ENCODE measurements around the gene OR51B5. TPM values are rescaled to one million over a fixed set of nuclear protein-coding genes. Genes with fewer than 3 reads are reported as not detected.
"Not testable (repeated sequence)": the region's sequence is repeated elsewhere in the genome, so short reads cannot be mapped to it uniquely, and the experiment has no call there.

Gene OR51B5
- total RNA-seq, 1 experiment from 2014 or later = not detected

- TF ChIP-seq, protein P1, sequence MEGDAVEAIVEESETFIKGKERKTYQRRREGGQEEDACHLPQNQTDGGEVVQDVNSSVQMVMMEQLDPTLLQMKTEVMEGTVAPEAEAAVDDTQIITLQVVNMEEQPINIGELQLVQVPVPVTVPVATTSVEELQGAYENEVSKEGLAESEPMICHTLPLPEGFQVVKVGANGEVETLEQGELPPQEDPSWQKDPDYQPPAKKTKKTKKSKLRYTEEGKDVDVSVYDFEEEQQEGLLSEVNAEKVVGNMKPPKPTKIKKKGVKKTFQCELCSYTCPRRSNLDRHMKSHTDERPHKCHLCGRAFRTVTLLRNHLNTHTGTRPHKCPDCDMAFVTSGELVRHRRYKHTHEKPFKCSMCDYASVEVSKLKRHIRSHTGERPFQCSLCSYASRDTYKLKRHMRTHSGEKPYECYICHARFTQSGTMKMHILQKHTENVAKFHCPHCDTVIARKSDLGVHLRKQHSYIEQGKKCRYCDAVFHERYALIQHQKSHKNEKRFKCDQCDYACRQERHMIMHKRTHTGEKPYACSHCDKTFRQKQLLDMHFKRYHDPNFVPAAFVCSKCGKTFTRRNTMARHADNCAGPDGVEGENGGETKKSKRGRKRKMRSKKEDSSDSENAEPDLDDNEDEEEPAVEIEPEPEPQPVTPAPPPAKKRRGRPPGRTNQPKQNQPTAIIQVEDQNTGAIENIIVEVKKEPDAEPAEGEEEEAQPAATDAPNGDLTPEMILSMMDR (IDR thresholded peaks at IDR 0.05; ENCODE audit: insufficient read depth in 1 of 2, low read depth in 1 of 2, low read length in 1 of 2, severe bottlenecking in 1 of 2, unreplicated experiment in 1 of 2) = no peak
- no peak overlapping the region for H3K4me3 ChIP-seq (ENCODE audit: low read depth, low read length)
- Mint-ChIP-seq H3K9me3 (ENCODE audit: unreplicated experiment) (no peaks in the 10 kb centered on the region), H3K27ac (ENCODE audit: unreplicated experiment) (no peak overlapping the region), H3K4me1 (ENCODE audit: low read depth, unreplicated experiment) (no peaks in the 10 kb centered on the region), H3K4me3 (ENCODE audit: unreplicated experiment) (no peak overlapping the region), H3K27me3 (ENCODE audit: insufficient read depth, unreplicated experiment) (peaks cover 10% of the 10 kb centered on the region), H3K36me3 (ENCODE audit: insufficient read depth, unreplicated experiment) (no peaks in the 10 kb centered on the region)
- CTCF ChIA-PET = no interaction called here
- H3K27me3 ChIP-seq (replicated peaks; ENCODE audit: control insufficient read depth, insufficient read depth, low read length) = no peaks in the 10 kb centered on the region
- intact Hi-C loops (cut with micrococcal nuclease; ENCODE audit: unreplicated experiment) = no loop called here
- POLR2A ChIA-PET = no interaction called here
- H3K9me3 ChIP-seq = no peaks in the 10 kb centered on the region
- DNase-seq = no peak
- no TSS peak for BruUV-seq (replicated peaks)
- H3K4me1 ChIP-seq = no peaks in the 10 kb centered on the region
- H3K36me3 ChIP-seq (ENCODE audit: control insufficient read depth, insufficient read depth, low read length) = no peaks in the 10 kb centered on the region
These were observed 20.9 kb upstream of the OR51B5 start for GRCh38 chr11:5364214-5364613.

GRCh38 chr11:5363679-5364078 lies 20.4 kb upstream of the OR51B5 start:
- Mint-ChIP-seq H3K27me3 (ENCODE audit: insufficient read depth, unreplicated experiment) (peaks cover 10% of the 10 kb centered on the region), H3K9me3 (ENCODE audit: unreplicated experiment) (no peaks in the 10 kb centered on the region), H3K36me3 (ENCODE audit: insufficient read depth, unreplicated experiment) (no peaks in the 10 kb centered on the region), H3K4me1 (ENCODE audit: low read depth, unreplicated experiment) (no peaks in the 10 kb centered on the region), H3K4me3 (ENCODE audit: unreplicated experiment) (no peak overlapping the region), H3K27ac (ENCODE audit: unreplicated experiment) (no peak overlapping the region)
- intact Hi-C loops (cut with micrococcal nuclease; ENCODE audit: unreplicated experiment) = no loop called here
- no TSS peak for BruUV-seq (replicated peaks)
- TF ChIP-seq, protein P1 (IDR thresholded peaks at IDR 0.05; ENCODE audit: insufficient read depth in 1 of 2, low read depth in 1 of 2, low read length in 1 of 2, severe bottlenecking in 1 of 2, unreplicated experiment in 1 of 2) = no peak
- H3K9me3 ChIP-seq = no peaks in the 10 kb centered on the region
- H3K27me3 ChIP-seq (replicated peaks; ENCODE audit: control insufficient read depth, insufficient read depth, low read length) = no peaks in the 10 kb centered on the region
- DNase-seq = no peak
- no peaks in the 10 kb centered on the region for H3K4me1 ChIP-seq
- ChIA-PET CTCF (no interaction called here), POLR2A (no interaction called here)
- no peaks in the 10 kb centered on the region for H3K36me3 ChIP-seq (ENCODE audit: control insufficient read depth, insufficient read depth, low read length)
- H3K4me3 ChIP-seq (ENCODE audit: low read depth, low read length) = no peak overlapping the region

DNA sequence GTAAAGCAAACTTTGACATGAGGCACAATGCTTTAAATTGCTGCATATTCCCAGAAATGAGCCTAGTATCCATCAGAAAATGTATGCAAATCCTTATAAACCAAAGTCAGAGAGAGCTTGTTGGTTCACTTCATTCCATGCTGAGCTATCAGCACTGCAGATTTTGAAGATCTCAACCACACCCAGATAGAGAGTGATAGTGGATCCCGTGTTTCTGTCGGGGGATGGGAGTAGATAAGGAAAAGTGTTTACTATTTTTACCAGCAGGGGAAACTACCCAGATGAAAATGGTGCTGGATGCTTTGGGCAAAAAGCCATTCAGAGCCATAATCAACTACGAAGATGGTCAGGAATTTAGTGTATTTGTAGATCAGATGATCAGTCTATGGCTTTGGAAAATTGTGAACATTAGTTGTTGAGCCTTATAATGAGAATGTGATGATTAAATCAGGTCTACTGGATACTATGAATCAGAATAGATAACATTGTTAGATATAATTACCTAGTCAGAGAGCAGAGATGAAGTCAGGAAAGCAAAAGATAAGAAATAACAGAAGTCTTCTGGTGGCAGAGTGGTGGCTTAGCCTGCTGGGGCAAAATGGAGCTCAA lies 18.8 kb upstream of the OR51B5 start:
- no TSS peak for BruUV-seq (replicated peaks)
- Mint-ChIP-seq H3K27me3 (ENCODE audit: insufficient read depth, unreplicated experiment) (peaks cover 7% of the 10 kb centered on the region), H3K27ac (ENCODE audit: unreplicated experiment) (no peak overlapping the region), H3K4me3 (ENCODE audit: unreplicated experiment) (no peak overlapping the region), H3K36me3 (ENCODE audit: insufficient read depth, unreplicated experiment) (no peaks in the 10 kb centered on the region), H3K9me3 (ENCODE audit: unreplicated experiment) (no peaks in the 10 kb centered on the region), H3K4me1 (ENCODE audit: low read depth, unreplicated experiment) (no peaks in the 10 kb centered on the region)
- ChIA-PET CTCF (no interaction called here), POLR2A (no interaction called here)
- H3K4me3 ChIP-seq (ENCODE audit: low read depth, low read length) = no peak overlapping the region
- TF ChIP-seq, protein P1 (IDR thresholded peaks at IDR 0.05; ENCODE audit: insufficient read depth in 1 of 2, low read depth in 1 of 2, low read length in 1 of 2, severe bottlenecking in 1 of 2, unreplicated experiment in 1 of 2) = no peak
- H3K4me1 ChIP-seq = no peaks in the 10 kb centered on the region
- DNase-seq = no peak
- no peaks in the 10 kb centered on the region for H3K36me3 ChIP-seq (ENCODE audit: control insufficient read depth, insufficient read depth, low read length)
- intact Hi-C loops (cut with micrococcal nuclease; ENCODE audit: unreplicated experiment) = no loop called here
- H3K27me3 ChIP-seq (replicated peaks; ENCODE audit: control insufficient read depth, insufficient read depth, low read length) = no peaks in the 10 kb centered on the region
- no peaks in the 10 kb centered on the region for H3K9me3 ChIP-seq

- H3K9me3 ChIP-seq; H3K27me3 Mint-ChIP-seq (ENCODE audit: insufficient read depth, unreplicated experiment); H3K4me1 Mint-ChIP-seq (ENCODE audit: low read depth, unreplicated experiment); BruUV-seq (replicated peaks); H3K4me1 ChIP-seq; DNase-seq; H3K27ac Mint-ChIP-seq (ENCODE audit: unreplicated experiment); H3K27me3 ChIP-seq (replicated peaks; ENCODE audit: control insufficient read depth, insufficient read depth, low read length); H3K36me3 ChIP-seq (ENCODE audit: control insufficient read depth, insufficient read depth, low read length); H3K9me3 Mint-ChIP-seq (ENCODE audit: unreplicated experiment); H3K36me3 Mint-ChIP-seq (ENCODE audit: insufficient read depth, unreplicated experiment); H3K4me3 Mint-ChIP-seq (ENCODE audit: unreplicated experiment); H3K4me3 ChIP-seq (ENCODE audit: low read depth, low read length); CTCF ChIA-PET; intact Hi-C loops (cut with micrococcal nuclease; ENCODE audit: unreplicated experiment); POLR2A ChIA-PET: not testable (repeated sequence)
These were observed 12.7 kb upstream of the OR51B5 start for GRCh38 chr11:5356031-5356430.

All from Caco-2 (cell line).